Stimulated activated CD8-positive, alpha-beta memory T cell treated with anti-CD3 and anti-CD28 coated beads, Interleukin-4, amount 100 ng/mL, for 24 hours (primary cell): ENCODE measurements around the gene PDAP1.
"Not testable (repeated sequence)": the region's sequence is repeated elsewhere in the genome, so short reads cannot be mapped to it uniquely, and the experiment has no call there.

Experiments used
- DNase-seq: peaks from one replicate; pipeline ENCODE4 v3.0.0-alpha.2; 2020; ENCODE audit warnings: low read depth

PDAP1 gene

GRCh38 chr7:99375070-99375807 lies 33.2 kb downstream of the PDAP1 start:
- peak; percentile 53 for DNase-seq

- peak; percentile 85 for DNase-seq
Observed at GRCh38 chr7:99374111-99375064, 34.0 kb downstream of the PDAP1 start, which contains the start of gene ARPC1B. TSS of gene ARPC1B (plus strand) at chr7:99374730. CDS start at chr7:99385715, 10,985 bp downstream.

- no peak for DNase-seq
Observed at GRCh38 chr7:99373091-99374066, 35.0 kb downstream of the PDAP1 start.

- no peak for DNase-seq
Observed at GRCh38 chr7:99372275-99373090, 35.9 kb downstream of the PDAP1 start.

GRCh38 chr7:99371376-99371920 lies 36.9 kb downstream of the PDAP1 start:
- no peak for DNase-seq

- DNase-seq, result no peak
Observed at GRCh38 chr7:99369767-99370391, 38.5 kb downstream of the PDAP1 start.

GRCh38 chr7:99368750-99369389 lies 39.5 kb downstream of the PDAP1 start:
- no peak for DNase-seq

- no peak for DNase-seq
Observed at GRCh38 chr7:99366646-99367045, 41.8 kb downstream of the PDAP1 start.

GRCh38 chr7:99365318-99366141 lies 42.9 kb downstream of the PDAP1 start:
- DNase-seq, result peak; percentile 45

- DNase-seq, result no peak
Observed at GRCh38 chr7:99363286-99363685, 45.1 kb downstream of the PDAP1 start.

- no peak for DNase-seq
Observed at GRCh38 chr7:99362801-99363200, 45.6 kb downstream of the PDAP1 start.

GRCh38 chr7:99359465-99360154 lies 48.8 kb downstream of the PDAP1 start:
- DNase-seq, result no peak

GRCh38 chr7:99358521-99358920 lies 49.9 kb downstream of the PDAP1 start:
- not testable (repeated sequence) for DNase-seq

- DNase-seq, result no peak
Observed at GRCh38 chr7:99357701-99358490, 50.5 kb downstream of the PDAP1 start.

GRCh38 chr7:99355098-99355497 lies 53.3 kb downstream of the PDAP1 start:
- DNase-seq, result no peak

GRCh38 chr7:99352247-99352646 lies 56.1 kb downstream of the PDAP1 start:
- DNase-seq, result no peak

- not testable (repeated sequence) for DNase-seq
Observed at GRCh38 chr7:99350641-99351040, 57.8 kb downstream of the PDAP1 start.
